Lung (tissue), 12 donors: ENCODE data around the gene TRMT112. TPM values are rescaled to one million over a fixed set of nuclear protein-coding genes. Genes with fewer than 3 reads are reported as not detected.

ENCODE experiments used
- ATAC-seq: fragments of 200-7000 bp; cut with Tn5 transposase; one replicate; pipeline ENCODE4 v1.9.1; 2020; ENCODE audit warnings: moderate number of reproducible peaks; ENCODE audit not compliant: insufficient read depth, low FRiP score
- DNase-seq, 3 donors: peaks; one replicate each; pipeline ENCODE4 v3.0.0-alpha.2; 2013 to 2017
- H3K27ac ChIP-seq, 2 donors: one replicate each; pipeline ENCODE4 v1.5.1; 2013; ENCODE audit warnings: mild to moderate bottlenecking in 2 of 2, moderate library complexity in 2 of 2, control low read depth in 1 of 2, inconsistent platforms in 1 of 2, low read depth in 1 of 2, low read length in 1 of 2
- H3K27me3 ChIP-seq, 3 donors: one replicate each; pipeline ENCODE4 v1.5.1; 2013; ENCODE audit warnings: low read length in 2 of 3; ENCODE audit not compliant: control insufficient read depth in 3 of 3, insufficient read depth in 3 of 3
- H3K36me3 ChIP-seq, 4 donors: one replicate each; pipeline ENCODE4 v1.5.1; 2013; ENCODE audit warnings: low read length in 4 of 4, mild to moderate bottlenecking in 1 of 4, moderate library complexity in 1 of 4; ENCODE audit not compliant: control insufficient read depth in 4 of 4, insufficient read depth in 4 of 4
- H3K4me1 ChIP-seq, 5 donors: one replicate each; pipeline ENCODE4 v1.5.1; 2013; ENCODE audit warnings: low read length in 5 of 5, mild to moderate bottlenecking in 2 of 5, moderate library complexity in 1 of 5; ENCODE audit not compliant: control insufficient read depth in 5 of 5, insufficient read depth in 5 of 5
- H3K4me3 ChIP-seq: one replicate; pipeline ENCODE4 v1.5.1; 2013; ENCODE audit warnings: mild to moderate bottlenecking, control low read depth, moderate library complexity
- H3K9ac ChIP-seq, 2 donors: one replicate each; pipeline ENCODE4 v1.5.1; 2013; ENCODE audit warnings: low read length in 2 of 2, control low read depth in 1 of 2; ENCODE audit not compliant: insufficient read depth in 1 of 2
- H3K9me3 ChIP-seq, 4 donors: one replicate each; pipeline ENCODE4 v1.5.1; 2013; ENCODE audit warnings: low read length in 3 of 4, mild to moderate bottlenecking in 1 of 4, moderate library complexity in 1 of 4; ENCODE audit not compliant: control insufficient read depth in 4 of 4, insufficient read depth in 3 of 4
- CTCF ChIP-seq: IDR thresholded peaks from 2 replicates; pipeline ENCODE4 v1.5.1; 2012; ENCODE audit warnings: mild to moderate bottlenecking; ENCODE audit errors: control extremely low read depth, extremely low read depth
- WGBS, 2 donors: extraction: QIAGEN DNeasy Blood & Tissue Kit; methylation state at CpG; one replicate each; pipeline ENCODE4 v1.1.7; 2013; 5-methylcytosine and 5-hydroxymethylcytosine counted together
- polyA plus RNA-seq, 2 donors: library from polyadenylated mRNA; stranded (reverse); fragments of 200-250 nt; gene quantifications; one replicate each; pipeline ENCODE4 v1.2.1, GENCODE V29; 2013
- total RNA-seq, 2 donors: library from RNA; depleted of rRNA in 1 of 2; stranded (reverse); fragments of >200 nt in 1 of 2; gene quantifications; one replicate each; pipeline ENCODE4 v1.2.1, GENCODE V29; 2014 to 2021
- donor health status: control.
- donor health status: control.
- donor health status: Bipolar disorder and iron deficiency.
- donor health status: healthy.
- donor health status: DM: yes; HTN: yes; CAD: no.

The TRMT112 gene
- total and polyA plus RNA-seq, 4 donors: 154 to 484 (median 205) TPM

- no peaks in the 10 kb centered on the region for H3K27me3 ChIP-seq
- peaks cover 0 to 23% (median 6%) of the 10 kb centered on the region in 4 donors for H3K36me3 ChIP-seq
- no peak for ATAC-seq
- TF ChIP-seq CTCF: no peak
- 92 to 95% methylated on average over 24 of the region's 24 CpGs for WGBS, 2 donors
- H3K27ac ChIP-seq: no peak overlapping the region
- H3K4me3 ChIP-seq: no peak overlapping the region
- H3K9me3 ChIP-seq: no peaks in the 10 kb centered on the region
- no peak for DNase-seq
- peaks cover 0 to 16% (median 3%) of the 10 kb centered on the region in 5 donors for H3K4me1 ChIP-seq
- H3K9ac ChIP-seq: no peak overlapping the region
These were observed 2.4 kb downstream of the TRMT112 start for GRCh38 chr11:64314805-64315561.

GRCh38 chr11:64314146-64314804 lies 3.1 kb downstream of the TRMT112 start:
- 86 to 87% methylated on average over 10 to 19 of the region's 19 CpGs for WGBS, 2 donors
- H3K4me1 ChIP-seq: peaks cover 0 to 12% (median 3%) of the 10 kb centered on the region in 5 donors
- no peaks in the 10 kb centered on the region for H3K27me3 ChIP-seq
- H3K27ac ChIP-seq: peak overlapping the region in 1 of 2 donors; percentile 28
- no peak overlapping the region for H3K9ac ChIP-seq
- TF ChIP-seq CTCF: no peak
- DNase-seq (no peak), ATAC-seq (no peak)
- H3K4me3 ChIP-seq: no peak overlapping the region
- H3K36me3 ChIP-seq: peaks cover 0 to 23% (median 6%) of the 10 kb centered on the region in 4 donors
- H3K9me3 ChIP-seq: no peaks in the 10 kb centered on the region

- H3K27ac ChIP-seq: peak overlapping the region in 1 of 2 donors; percentile 28
- H3K36me3 ChIP-seq: peaks cover 0 to 23% (median 6%) of the 10 kb centered on the region in 4 donors
These were observed 3.7 kb downstream of the TRMT112 start for GRCh38 chr11:64313491-64314145.

More at GRCh38 chr11:64313491-64314145, 3.7 kb downstream of the TRMT112 start:
- no peak for ATAC-seq
- Histone ChIP-seq H3K27me3 (no peaks in the 10 kb centered on the region), H3K9ac (peak overlapping the region in 1 of 2 donors; percentile 47), H3K9me3 (no peaks in the 10 kb centered on the region), H3K4me1 (peaks cover 0 to 6% (median 0%) of the 10 kb centered on the region in 5 donors), H3K4me3 (no peak overlapping the region)
- no peak for DNase-seq
- TF ChIP-seq CTCF: no peak
- WGBS, 2 donors: 76 to 85% methylated on average over 18 of the region's 18 CpGs
